MM.1S (cell line): ENCODE measurements around the gene LBR.

ENCODE experiments used
- DNase-seq: peaks from one replicate; pipeline ENCODE4 v3.0.0-alpha.2; 2015
- H2AFZ ChIP-seq: fragments of 300-600 bp; sonication (generic); 2 replicates; pipeline ENCODE4 v1.6.0; 2016; ENCODE audit warnings: antibody characterized with exemption, low read length
- H3F3A ChIP-seq: fragments of 300-600 bp; sonication (generic); 2 replicates; pipeline ENCODE4 v1.6.1; 2016; ENCODE audit warnings: mild to moderate bottlenecking, antibody characterized with exemption, low read length, moderate library complexity, mixed read lengths; ENCODE audit not compliant: insufficient read depth
- H3K27ac ChIP-seq: fragments of 300-600 bp; sonication (generic); 2 replicates; pipeline ENCODE4 v1.5.1; 2016; ENCODE audit warnings: mild to moderate bottlenecking, low read length
- H3K27me3 ChIP-seq: fragments of 300-600 bp; sonication (generic); replicated peaks from 2 replicates; pipeline ENCODE4 v1.6.0; 2016; ENCODE audit warnings: low read length; ENCODE audit not compliant: insufficient read depth
- H3K36me3 ChIP-seq: fragments of 300-600 bp; sonication (generic); replicated peaks from 2 replicates; pipeline ENCODE4 v1.6.1; 2016; ENCODE audit warnings: mild to moderate bottlenecking, low read length, mixed read lengths; ENCODE audit not compliant: insufficient read depth
- H3K4me1 ChIP-seq: fragments of 300-600 bp; sonication (generic); 2 replicates; pipeline ENCODE4 v1.6.1; 2016; ENCODE audit warnings: low read length, mixed read lengths
- H3K4me2 ChIP-seq: fragments of 300-600 bp; sonication (generic); 2 replicates; pipeline ENCODE4 v1.6.0; 2016; ENCODE audit warnings: low read depth, low read length
- H3K4me3 ChIP-seq: fragments of 300-600 bp; sonication (generic); 2 replicates; pipeline ENCODE4 v1.5.1; 2016; ENCODE audit warnings: low read length, mixed read lengths
- H3K79me2 ChIP-seq: fragments of 300-600 bp; sonication (generic); 2 replicates; pipeline ENCODE4 v1.6.1; 2016; ENCODE audit warnings: mixed run types, low read length, mixed read lengths
- H3K9ac ChIP-seq: fragments of 300-600 bp; sonication (generic); 2 replicates; pipeline ENCODE4 v1.6.1; 2016; ENCODE audit warnings: low read length, mixed read lengths
- H3K9me2 ChIP-seq: fragments of 300-600 bp; sonication (generic); replicated peaks from 2 replicates; pipeline ENCODE4 v1.6.1; 2016; ENCODE audit warnings: mild to moderate bottlenecking, low read length, mixed read lengths; ENCODE audit not compliant: insufficient read depth
- H3K9me3 ChIP-seq: fragments of 300-600 bp; sonication (generic); replicated peaks from 2 replicates; pipeline ENCODE4 v1.6.1; 2016; ENCODE audit warnings: mild to moderate bottlenecking, low read length, mixed read lengths; ENCODE audit not compliant: insufficient read depth
- H4K20me1 ChIP-seq: fragments of 300-600 bp; sonication (generic); 2 replicates; pipeline ENCODE4 v1.6.1; 2016; ENCODE audit warnings: mild to moderate bottlenecking, low read length, moderate library complexity, mixed read lengths; ENCODE audit not compliant: insufficient read depth
- CTCF ChIP-seq: fragments of 300-600 bp; sonication (generic); IDR thresholded peaks from 2 replicates; pipeline ENCODE4 v1.5.1; 2016; ENCODE audit warnings: antibody characterized with exemption, low read length, mixed read lengths
- EZH2 ChIP-seq: fragments of 300-600 bp; sonication (generic); optimal IDR thresholded peaks from 2 replicates; pipeline ENCODE3; 2017; ENCODE audit warnings: low read depth, mild to moderate bottlenecking, antibody characterized with exemption, low read length, mixed read lengths
- EZH2phosphoT487 ChIP-seq: fragments of 300-600 bp; sonication (generic); IDR thresholded peaks from 2 replicates; pipeline ENCODE4 v1.6.1; 2018; ENCODE audit warnings: antibody characterized with exemption, low read length

LBR gene

GRCh38 chr1:225422795-225423517 lies 4.9 kb downstream of the LBR start:
- H3K27ac ChIP-seq, result no peak overlapping the region
- H4K20me1 ChIP-seq, result peaks cover 40% of the 10 kb centered on the region
- peaks cover 23% of the 10 kb centered on the region for H3K4me1 ChIP-seq
- H3K9me2 ChIP-seq, result no peaks in the 10 kb centered on the region
- H3K9me3 ChIP-seq, result no peaks in the 10 kb centered on the region
- no peak overlapping the region for H3K9ac ChIP-seq
- TF ChIP-seq EZH2phosphoT487, result no peak
- no peak for TF ChIP-seq CTCF
- TF ChIP-seq EZH2, result no peak
- H3K4me3 ChIP-seq, result no peak overlapping the region
- H2AFZ ChIP-seq, result no peak overlapping the region
- no peak overlapping the region for H3K4me2 ChIP-seq
- H3K79me2 ChIP-seq, result peaks cover 99% of the 10 kb centered on the region
- DNase-seq, result no peak
- no peaks in the 10 kb centered on the region for H3K27me3 ChIP-seq
- peaks cover 26% of the 10 kb centered on the region for H3K36me3 ChIP-seq
- H3F3A ChIP-seq, result peaks cover 5% of the 10 kb centered on the region; the same call in 1 of the 2 replicates

GRCh38 chr1:225422031-225422605 lies 5.7 kb downstream of the LBR start:
- TF ChIP-seq EZH2 (no peak), EZH2phosphoT487 (no peak), CTCF (no peak)
- Histone ChIP-seq H4K20me1 (peaks cover 40% of the 10 kb centered on the region), H3K36me3 (peaks cover 32% of the 10 kb centered on the region), H3K9me2 (no peaks in the 10 kb centered on the region), H2AFZ (no peak overlapping the region), H3K4me1 (peaks cover 23% of the 10 kb centered on the region), H3K9ac (no peak overlapping the region), H3F3A (peaks cover 3% of the 10 kb centered on the region; the same call in 1 of the 2 replicates), H3K27ac (no peak overlapping the region), H3K9me3 (no peaks in the 10 kb centered on the region), H3K79me2 (peaks cover 99% of the 10 kb centered on the region), H3K4me2 (no peak overlapping the region), H3K4me3 (no peak overlapping the region), H3K27me3 (no peaks in the 10 kb centered on the region)
- DNase-seq, result no peak

- H2AFZ ChIP-seq, result no peak overlapping the region
- peaks cover 56% of the 10 kb centered on the region for H3K36me3 ChIP-seq
- TF ChIP-seq CTCF (no peak), EZH2 (no peak), EZH2phosphoT487 (no peak)
- no peaks in the 10 kb centered on the region for H3K27me3 ChIP-seq
- H3F3A ChIP-seq, result no peaks in the 10 kb centered on the region
- 0 out of 2 replicates have a peak, but pooled peaks cover 1% of the 10 kb centered on the region for H3K4me1 ChIP-seq
- H3K79me2 ChIP-seq, result peaks cover 99% of the 10 kb centered on the region
- no peak overlapping the region for H3K27ac ChIP-seq
- H3K4me3 ChIP-seq, result no peak overlapping the region
- H4K20me1 ChIP-seq, result peaks cover 19% of the 10 kb centered on the region
- no peak overlapping the region for H3K4me2 ChIP-seq
- no peaks in the 10 kb centered on the region for H3K9me3 ChIP-seq
- H3K9me2 ChIP-seq, result no peaks in the 10 kb centered on the region
- no peak for DNase-seq
- no peak overlapping the region for H3K9ac ChIP-seq
Observed at GRCh38 chr1:225418598-225418997, 9.2 kb downstream of the LBR start.
